Measurements from ENCODE around the gene CAMTA1. TPM values are rescaled to one million over a fixed set of nuclear protein-coding genes. Genes with fewer than 3 reads are reported as not detected.

CAMTA1 gene
- total RNA-seq, 1 experiment from 2014 or later = 82.2 TPM

- in situ Hi-C loops (cut with HindIII; ENCODE audit: low pct_unique_long_range_greater_than_20kb, low sequenced_read_pairs) (no loop called here), intact Hi-C loops (cut with micrococcal nuclease; ENCODE audit: unreplicated experiment) (no loop called here)
- TF ChIP-seq SIN3A (IDR thresholded peaks at IDR 0.05; ENCODE audit: borderline replicate concordance, insufficient read depth, low read depth, low read length) (no peak), POLR2AphosphoS5 (IDR thresholded peaks at IDR 0.05; ENCODE audit: low read depth, low read length) (no peak), CTCF (IDR thresholded peaks at IDR 0.05) (no peak), REST (IDR thresholded peaks at IDR 0.05; ENCODE audit: insufficient read depth in 1 of 2, low read depth in 2 of 2, low read length in 1 of 2) (no peak), TCF7L2 (IDR thresholded peaks at IDR 0.05; ENCODE audit: low read depth, low read length) (no peak)
- POLR2A ChIA-PET = no interaction called here
- BruUV-seq (replicated peaks) = no TSS peak
- CTCF ChIA-PET = no interaction called here
- Histone ChIP-seq H3K27ac (ENCODE audit: low read length) (no peak overlapping the region), H3K27me3 (ENCODE audit: control insufficient read depth, insufficient read depth, low read length) (no peaks in the 10 kb centered on the region), H3K4me1 (ENCODE audit: control insufficient read depth, insufficient read depth, low read length) (no peaks in the 10 kb centered on the region), H3K9me3 (ENCODE audit: control insufficient read depth, insufficient read depth, low read depth, low read length) (no peaks in the 10 kb centered on the region), H3K4me3 (ENCODE audit: low read depth in 2 of 2, low read length in 2 of 2) (no peak overlapping the region), H3K36me3 (ENCODE audit: control insufficient read depth, insufficient read depth, low read length) (no peaks in the 10 kb centered on the region)
- ATAC-seq = no peak
- no peak for DNase-seq (ENCODE audit: low read depth, low spot score)
These were observed 948.0 kb downstream of the CAMTA1 start for GRCh38 chr1:7733276-7733675.

- BruUV-seq (replicated peaks) = no TSS peak
- TF ChIP-seq CTCF (IDR thresholded peaks at IDR 0.05) (no peak), POLR2AphosphoS5 (IDR thresholded peaks at IDR 0.05; ENCODE audit: low read depth, low read length) (no peak), SIN3A (IDR thresholded peaks at IDR 0.05; ENCODE audit: borderline replicate concordance, insufficient read depth, low read depth, low read length) (no peak), REST (IDR thresholded peaks at IDR 0.05; ENCODE audit: insufficient read depth in 1 of 2, low read depth in 2 of 2, low read length in 1 of 2) (no peak), TCF7L2 (IDR thresholded peaks at IDR 0.05; ENCODE audit: low read depth, low read length) (no peak)
- H3K4me1 ChIP-seq (ENCODE audit: control insufficient read depth, insufficient read depth, low read length) = no peaks in the 10 kb centered on the region
- in situ Hi-C loops (cut with HindIII; ENCODE audit: low pct_unique_long_range_greater_than_20kb, low sequenced_read_pairs) = no loop called here
- ChIA-PET POLR2A (no interaction called here), CTCF (no interaction called here)
- H3K4me3 ChIP-seq (ENCODE audit: low read depth in 2 of 2, low read length in 2 of 2) = no peak overlapping the region
- H3K36me3 ChIP-seq (ENCODE audit: control insufficient read depth, insufficient read depth, low read length) = no peaks in the 10 kb centered on the region
- intact Hi-C loops (cut with micrococcal nuclease; ENCODE audit: unreplicated experiment) = no loop called here
- ATAC-seq = no peak
- no peak for DNase-seq (ENCODE audit: low read depth, low spot score)
- H3K9me3 ChIP-seq (ENCODE audit: control insufficient read depth, insufficient read depth, low read depth, low read length) = no peaks in the 10 kb centered on the region
- H3K27ac ChIP-seq (ENCODE audit: low read length) = no peak overlapping the region
- no peaks in the 10 kb centered on the region for H3K27me3 ChIP-seq (ENCODE audit: control insufficient read depth, insufficient read depth, low read length)
These were observed 952.8 kb downstream of the CAMTA1 start for GRCh38 chr1:7738044-7738443.
